ENCODE data around the gene CLIC3. TPM values are rescaled to one million over a fixed set of nuclear protein-coding genes. Genes with fewer than 3 reads are reported as not detected.

Gene CLIC3
- total RNA-seq, 1 experiment from 2014 or later = 24.1 TPM

GRCh38 chr9:137029058-137029936, 32.9 kb upstream of the CLIC3 start:
- Histone ChIP-seq H3K4me1 (replicated peaks; ENCODE audit: insufficient read depth) (peaks cover 8% of the 10 kb centered on the region; the same call in 1 of the 2 replicates), H3K4me2 (peak overlapping the region; percentile 97), H4K20me1 (ENCODE audit: insufficient read depth) (no peaks in the 10 kb centered on the region), H3F3A (ENCODE audit: insufficient read depth, low read depth) (peaks cover 4% of the 10 kb centered on the region; the same call in 1 of the 2 replicates), H3K9me2 (ENCODE audit: insufficient read depth) (no peaks in the 10 kb centered on the region), H3K27me3 (ENCODE audit: insufficient read depth, low read depth) (no peaks in the 10 kb centered on the region), H3K79me2 (ENCODE audit: low read depth) (no peaks in the 10 kb centered on the region), H3K9me3 (ENCODE audit: insufficient read depth, low read depth) (no peaks in the 10 kb centered on the region), H2AFZ (no peak overlapping the region), H3K4me3 (no peak overlapping the region; the same call in 1 of the 2 replicates), H3K36me3 (ENCODE audit: low read depth) (no peaks in the 10 kb centered on the region), H3K27ac (no peak overlapping the region)
- POLR2A ChIA-PET (ENCODE audit: unreplicated experiment) = interaction anchor here (0.5 to 0.7 kb wide), 4 partner anchors 127 to 229 kb away, joined by 3 to 14 read pairs (median 8); no protein-coding TSS in a partner anchor
- no peak for TF ChIP-seq EZH2 (IDR thresholded peaks at IDR 0.05; ENCODE audit: low read depth)
- TF ChIP-seq, protein P1, sequence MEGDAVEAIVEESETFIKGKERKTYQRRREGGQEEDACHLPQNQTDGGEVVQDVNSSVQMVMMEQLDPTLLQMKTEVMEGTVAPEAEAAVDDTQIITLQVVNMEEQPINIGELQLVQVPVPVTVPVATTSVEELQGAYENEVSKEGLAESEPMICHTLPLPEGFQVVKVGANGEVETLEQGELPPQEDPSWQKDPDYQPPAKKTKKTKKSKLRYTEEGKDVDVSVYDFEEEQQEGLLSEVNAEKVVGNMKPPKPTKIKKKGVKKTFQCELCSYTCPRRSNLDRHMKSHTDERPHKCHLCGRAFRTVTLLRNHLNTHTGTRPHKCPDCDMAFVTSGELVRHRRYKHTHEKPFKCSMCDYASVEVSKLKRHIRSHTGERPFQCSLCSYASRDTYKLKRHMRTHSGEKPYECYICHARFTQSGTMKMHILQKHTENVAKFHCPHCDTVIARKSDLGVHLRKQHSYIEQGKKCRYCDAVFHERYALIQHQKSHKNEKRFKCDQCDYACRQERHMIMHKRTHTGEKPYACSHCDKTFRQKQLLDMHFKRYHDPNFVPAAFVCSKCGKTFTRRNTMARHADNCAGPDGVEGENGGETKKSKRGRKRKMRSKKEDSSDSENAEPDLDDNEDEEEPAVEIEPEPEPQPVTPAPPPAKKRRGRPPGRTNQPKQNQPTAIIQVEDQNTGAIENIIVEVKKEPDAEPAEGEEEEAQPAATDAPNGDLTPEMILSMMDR (conservative IDR thresholded peaks at IDR 0.05) = peak; percentile 86
- peak in 1 of 2 experiments; percentile 86 for DNase-seq
- intact Hi-C loops (cut with micrococcal nuclease; ENCODE audit: unreplicated experiment) = loop anchor here (5.0 kb wide), 1 partner anchor 182 kb away; the partner anchor contains the start of gene PHPT1
- CTCF ChIA-PET = interaction anchor here (0.5 to 1.4 kb wide), 23 partner anchors 17 to 548 kb away, joined by 3 to 20 read pairs (median 4); partner anchors contain the start of genes CLIC3, SAPCD2, SLC34A3 and TMEM141
- BruUV-seq (replicated peaks) = no TSS peak

GRCh38 chr9:137028263-137029057, 32.1 kb upstream of the CLIC3 start:
- Histone ChIP-seq H3K9me3 (ENCODE audit: insufficient read depth, low read depth) (no peaks in the 10 kb centered on the region), H3K9me2 (ENCODE audit: insufficient read depth) (no peaks in the 10 kb centered on the region), H3F3A (ENCODE audit: insufficient read depth, low read depth) (peaks cover 4% of the 10 kb centered on the region; the same call in 1 of the 2 replicates), H3K4me2 (peak overlapping the region; percentile 97), H3K4me1 (replicated peaks; ENCODE audit: insufficient read depth) (peaks cover 8% of the 10 kb centered on the region; the same call in 1 of the 2 replicates), H3K79me2 (ENCODE audit: low read depth) (no peaks in the 10 kb centered on the region), H3K27ac (no peak overlapping the region), H4K20me1 (ENCODE audit: insufficient read depth) (no peaks in the 10 kb centered on the region), H3K4me3 (peak overlapping the region; percentile 57), H3K36me3 (ENCODE audit: low read depth) (no peaks in the 10 kb centered on the region), H3K27me3 (ENCODE audit: insufficient read depth, low read depth) (no peaks in the 10 kb centered on the region), H2AFZ (peak overlapping the region; percentile 84)
- intact Hi-C loops (cut with micrococcal nuclease; ENCODE audit: unreplicated experiment) = loop anchor here (5.0 kb wide), 1 partner anchor 181 kb away; the partner anchor contains the start of gene PHPT1
- no TSS peak for BruUV-seq (replicated peaks)
- ChIA-PET CTCF (interaction anchor here (0.5 to 1.4 kb wide), 9 partner anchors 27 to 238 kb away, joined by 3 to 20 read pairs (median 4); partner anchors contain the start of genes CLIC3 and SAPCD2), POLR2A (ENCODE audit: unreplicated experiment) (interaction anchor here (0.5 kb wide), 1 partner anchor 193 kb away, joined by 14 read pairs; no protein-coding TSS in a partner anchor)
- peak in 1 of 2 experiments; percentile 72 for DNase-seq
- no peak for TF ChIP-seq EZH2 (IDR thresholded peaks at IDR 0.05; ENCODE audit: low read depth)
- TF ChIP-seq, protein P1 (conservative IDR thresholded peaks at IDR 0.05) = no peak
